ENCODE results near the gene ATXN7L2. TPM values are rescaled to one million over a fixed set of nuclear protein-coding genes. Genes with fewer than 3 reads are reported as not detected.

The ATXN7L2 gene
- total RNA-seq, 1 donor from 2014 or later = 11.3 TPM

GRCh38 chr1:109475261-109475660 is 8.4 kb upstream of the ATXN7L2 start:
- intact Hi-C loops (cut with micrococcal nuclease) = no loop called here

GRCh38 chr1:109476825-109477224 is 6.9 kb upstream of the ATXN7L2 start:
- intact Hi-C loops (cut with micrococcal nuclease) = no loop called here

GRCh38 chr1:109477821-109478220 is 5.9 kb upstream of the ATXN7L2 start:
- intact Hi-C loops (cut with micrococcal nuclease) = no loop called here

GRCh38 chr1:109478806-109479205 is 4.9 kb upstream of the ATXN7L2 start:
- intact Hi-C loops (cut with micrococcal nuclease) = no loop called here

GRCh38 chr1:109479311-109479710 is 4.4 kb upstream of the ATXN7L2 start:
- intact Hi-C loops (cut with micrococcal nuclease) = no loop called here

- intact Hi-C loops (cut with micrococcal nuclease) = loop anchor here (5.0 kb wide), 1 partner anchor 368 kb away; the partner anchor contains the start of gene ELAPOR1
Observed at GRCh38 chr1:109479901-109480300, 3.8 kb upstream of the ATXN7L2 start.

- intact Hi-C loops (cut with micrococcal nuclease) = loop anchor here (2.0 to 5.0 kb wide), 4 partner anchors 233 to 391 kb away; partner anchors contain the start of genes CELSR2, ELAPOR1, SARS1 and TMEM167B
Observed at GRCh38 chr1:109481646-109482045, 2.1 kb upstream of the ATXN7L2 start.

- intact Hi-C loops (cut with micrococcal nuclease) = loop anchor here (2.0 to 5.0 kb wide), 4 partner anchors 233 to 391 kb away; partner anchors contain the start of genes CELSR2, ELAPOR1, SARS1 and TMEM167B
Observed at GRCh38 chr1:109482242-109482641, 1.5 kb upstream of the ATXN7L2 start.

- intact Hi-C loops (cut with micrococcal nuclease) = loop anchor here (1.0 to 5.0 kb wide), 12 partner anchors 11 to 551 kb away; partner anchors contain the start of genes AMIGO1, CELSR2, CYB561D1 and ELAPOR1
Observed at GRCh38 chr1:109482791-109483671, 674 bp upstream of the ATXN7L2 start.

GRCh38 chr1:109484519-109484975 is 842 bp downstream of the ATXN7L2 start:
- intact Hi-C loops (cut with micrococcal nuclease) = loop anchor here (5.0 kb wide), 1 partner anchor 372 kb away; the partner anchor contains the start of gene ELAPOR1

GRCh38 chr1:109485001-109485400 is 1.3 kb downstream of the ATXN7L2 start:
- intact Hi-C loops (cut with micrococcal nuclease) = no loop called here

- intact Hi-C loops (cut with micrococcal nuclease) = no loop called here
Observed at GRCh38 chr1:109487261-109487660, 3.6 kb downstream of the ATXN7L2 start.

GRCh38 chr1:109488201-109488600 is 4.5 kb downstream of the ATXN7L2 start:
- intact Hi-C loops (cut with micrococcal nuclease) = no loop called here

GRCh38 chr1:109488696-109489095 is 5.0 kb downstream of the ATXN7L2 start:
- intact Hi-C loops (cut with micrococcal nuclease) = no loop called here

- intact Hi-C loops (cut with micrococcal nuclease) = loop anchor here (1.0 to 5.0 kb wide), 4 partner anchors 42 to 743 kb away; partner anchors contain the start of genes STXBP3 and WDR47
Observed at GRCh38 chr1:109490029-109490933, 6.6 kb downstream of the ATXN7L2 start.

GRCh38 chr1:109490934-109491302 is 7.2 kb downstream of the ATXN7L2 start:
- intact Hi-C loops (cut with micrococcal nuclease) = loop anchor here (1.0 to 5.0 kb wide), 4 partner anchors 41 to 744 kb away; partner anchors contain the start of genes STXBP3 and WDR47

GRCh38 chr1:109491372-109491771 is 7.7 kb downstream of the ATXN7L2 start:
- intact Hi-C loops (cut with micrococcal nuclease) = loop anchor here (5.0 kb wide), 3 partner anchors 229 to 744 kb away; partner anchors contain the start of genes STXBP3 and WDR47

GRCh38 chr1:109492779-109493178 is 9.1 kb downstream of the ATXN7L2 start:
- intact Hi-C loops (cut with micrococcal nuclease) = loop anchor here (5.0 kb wide), 3 partner anchors 230 to 745 kb away; partner anchors contain the start of genes STXBP3 and WDR47

- intact Hi-C loops (cut with micrococcal nuclease) = loop anchor here (5.0 kb wide), 3 partner anchors 231 to 746 kb away; partner anchors contain the start of genes STXBP3 and WDR47
Observed at GRCh38 chr1:109493227-109493626, 9.5 kb downstream of the ATXN7L2 start.

- intact Hi-C loops (cut with micrococcal nuclease) = loop anchor here (1.0 to 5.0 kb wide), 11 partner anchors 8 to 747 kb away; partner anchors contain the start of genes ATXN7L2, GNAI3, PSMA5 and PSRC1
Observed at GRCh38 chr1:109493805-109494539, 10.3 kb downstream of the ATXN7L2 start, which contains the start of gene CYB561D1. CYB561D1 (plus strand) TSS chr1:109494094; CDS start chr1:109494140, 46 bp downstream.
